ENCODE data around the gene EFHC1.

Gene EFHC1

DNA sequence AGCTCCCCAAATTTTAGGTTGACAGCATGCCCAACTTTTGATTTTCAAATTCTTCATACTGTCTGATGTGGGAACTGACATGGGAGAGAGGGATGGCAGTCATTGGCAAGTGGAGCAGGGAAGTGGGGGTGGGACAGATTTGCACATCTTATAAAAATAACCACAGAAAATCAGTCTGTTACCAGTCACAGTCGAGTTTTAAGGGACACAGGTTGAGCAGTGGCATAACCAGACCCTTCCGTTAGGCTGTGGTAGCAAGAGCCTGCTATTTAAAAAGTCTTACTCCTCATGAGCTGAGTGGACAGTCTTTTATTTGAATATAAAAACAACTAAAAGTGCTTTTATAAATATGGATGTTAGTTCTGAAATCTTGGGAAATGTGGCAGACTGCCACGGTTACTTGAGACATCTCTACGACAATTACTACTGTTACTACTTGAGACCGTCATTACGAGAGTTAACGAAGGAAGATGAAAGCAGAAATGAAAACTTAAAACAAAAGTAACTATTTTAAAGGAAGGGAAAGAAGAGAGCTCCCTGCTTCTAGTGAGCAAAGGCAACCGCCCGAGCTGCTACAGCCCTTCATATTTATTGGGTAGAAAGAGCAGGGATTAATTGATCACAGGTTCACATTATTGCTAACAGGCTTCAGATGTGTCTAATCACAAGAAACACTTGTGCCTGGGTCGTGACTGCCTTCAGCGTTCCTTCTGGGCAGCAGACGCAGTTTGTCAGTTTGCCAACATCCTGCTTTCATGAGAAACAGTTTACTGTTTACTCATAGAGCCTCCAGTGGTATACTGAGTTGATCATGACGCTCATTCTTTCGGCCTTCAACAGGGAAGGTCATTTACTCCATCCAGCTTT lies 71.3 kb downstream of the EFHC1 start:
- Histone ChIP-seq H3K36me3 (ENCODE audit: low read depth) (peaks cover 17% of the 10 kb centered on the region), H3K27me3 (ENCODE audit: insufficient read depth, poor library complexity, severe bottlenecking) (no peaks in the 10 kb centered on the region), H3K9me3 (ENCODE audit: severe bottlenecking) (no peaks in the 10 kb centered on the region), H3K27ac (ENCODE audit: poor library complexity, severe bottlenecking) (no peak overlapping the region), H3K4me1 (ENCODE audit: insufficient read depth, poor library complexity, severe bottlenecking) (no peaks in the 10 kb centered on the region), H3K4me3 (ENCODE audit: severe bottlenecking) (no peak overlapping the region)
- TF ChIP-seq, protein P1, sequence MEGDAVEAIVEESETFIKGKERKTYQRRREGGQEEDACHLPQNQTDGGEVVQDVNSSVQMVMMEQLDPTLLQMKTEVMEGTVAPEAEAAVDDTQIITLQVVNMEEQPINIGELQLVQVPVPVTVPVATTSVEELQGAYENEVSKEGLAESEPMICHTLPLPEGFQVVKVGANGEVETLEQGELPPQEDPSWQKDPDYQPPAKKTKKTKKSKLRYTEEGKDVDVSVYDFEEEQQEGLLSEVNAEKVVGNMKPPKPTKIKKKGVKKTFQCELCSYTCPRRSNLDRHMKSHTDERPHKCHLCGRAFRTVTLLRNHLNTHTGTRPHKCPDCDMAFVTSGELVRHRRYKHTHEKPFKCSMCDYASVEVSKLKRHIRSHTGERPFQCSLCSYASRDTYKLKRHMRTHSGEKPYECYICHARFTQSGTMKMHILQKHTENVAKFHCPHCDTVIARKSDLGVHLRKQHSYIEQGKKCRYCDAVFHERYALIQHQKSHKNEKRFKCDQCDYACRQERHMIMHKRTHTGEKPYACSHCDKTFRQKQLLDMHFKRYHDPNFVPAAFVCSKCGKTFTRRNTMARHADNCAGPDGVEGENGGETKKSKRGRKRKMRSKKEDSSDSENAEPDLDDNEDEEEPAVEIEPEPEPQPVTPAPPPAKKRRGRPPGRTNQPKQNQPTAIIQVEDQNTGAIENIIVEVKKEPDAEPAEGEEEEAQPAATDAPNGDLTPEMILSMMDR (IDR thresholded peaks at IDR 0.05; ENCODE audit: poor library complexity, severe bottlenecking): no peak
- DNase-seq (ENCODE audit: low spot score): no peak
- no peak for ATAC-seq (ENCODE audit: low read depth)

DNA sequence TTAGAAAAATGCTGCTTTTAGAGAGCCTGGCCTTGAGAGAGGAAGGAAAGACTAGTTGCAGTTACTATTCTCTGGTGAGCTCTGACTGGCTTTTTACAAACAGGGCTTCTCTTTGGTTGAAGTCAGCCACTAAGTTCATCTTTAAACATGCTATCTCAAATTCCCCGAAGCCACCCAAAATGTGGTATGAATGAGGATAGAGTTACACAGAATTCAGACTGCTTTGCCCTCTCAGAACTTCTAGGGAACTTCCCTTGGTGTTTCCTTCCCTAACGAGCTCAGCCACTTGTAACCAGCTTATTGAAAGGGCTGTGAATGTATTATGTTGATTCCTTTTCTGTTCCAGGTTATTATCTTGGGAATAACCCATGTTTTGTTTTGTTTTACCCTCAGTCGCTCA lies 73.5 kb downstream of the EFHC1 start:
- Histone ChIP-seq H3K27ac (ENCODE audit: poor library complexity, severe bottlenecking) (no peak overlapping the region), H3K4me3 (ENCODE audit: severe bottlenecking) (no peak overlapping the region), H3K4me1 (ENCODE audit: insufficient read depth, poor library complexity, severe bottlenecking) (no peaks in the 10 kb centered on the region), H3K36me3 (ENCODE audit: low read depth) (peaks cover 23% of the 10 kb centered on the region), H3K9me3 (ENCODE audit: severe bottlenecking) (no peaks in the 10 kb centered on the region), H3K27me3 (ENCODE audit: insufficient read depth, poor library complexity, severe bottlenecking) (no peaks in the 10 kb centered on the region)
- ATAC-seq (ENCODE audit: low read depth) (no peak), DNase-seq (ENCODE audit: low spot score) (no peak)
- TF ChIP-seq, protein P1 (IDR thresholded peaks at IDR 0.05; ENCODE audit: poor library complexity, severe bottlenecking): no peak

DNA sequence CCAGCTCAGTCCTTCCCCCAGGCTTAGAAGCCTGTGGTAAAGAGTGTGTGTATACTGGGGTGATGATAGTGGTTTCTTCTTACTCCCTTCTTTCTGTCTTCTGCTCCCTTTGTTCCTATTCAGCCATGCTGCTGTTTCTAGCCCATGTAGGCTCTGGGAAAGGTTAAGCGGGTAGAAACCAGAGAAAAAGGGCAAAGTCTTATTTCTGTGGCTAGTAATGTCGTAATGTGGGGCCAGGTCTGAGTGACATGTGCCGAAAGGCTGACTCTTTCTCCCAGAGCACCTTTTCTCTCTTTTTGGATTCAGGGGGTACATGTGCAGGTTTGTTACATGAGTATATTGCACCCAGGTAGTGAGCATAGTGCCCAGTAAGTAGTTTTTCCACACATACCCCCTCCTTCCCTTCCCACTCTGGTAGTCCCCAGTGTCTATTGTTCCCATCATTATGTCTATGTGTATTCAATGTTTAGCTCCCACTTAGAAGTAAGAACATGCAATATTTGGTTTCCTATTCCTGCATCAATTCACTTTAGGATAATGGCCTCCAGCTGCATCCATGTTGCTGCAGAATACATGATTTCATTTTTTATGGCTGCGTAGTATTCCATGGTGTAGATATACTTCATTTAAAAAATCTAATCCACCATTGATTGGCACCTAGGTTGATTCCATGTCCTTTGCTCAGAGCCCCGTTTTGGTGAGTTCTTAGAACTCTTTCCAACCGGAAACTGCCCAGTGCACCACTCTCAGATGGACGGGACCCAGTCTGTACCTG lies 74.3 kb downstream of the EFHC1 start:
- no peak overlapping the region for H3K4me3 ChIP-seq (ENCODE audit: severe bottlenecking)
- H3K36me3 ChIP-seq (ENCODE audit: low read depth): peaks cover 20% of the 10 kb centered on the region
- no peak for DNase-seq (ENCODE audit: low spot score)
- no peak for ATAC-seq (ENCODE audit: low read depth)
- H3K9me3 ChIP-seq (ENCODE audit: severe bottlenecking): no peaks in the 10 kb centered on the region
- H3K27me3 ChIP-seq (ENCODE audit: insufficient read depth, poor library complexity, severe bottlenecking): no peaks in the 10 kb centered on the region
- H3K27ac ChIP-seq (ENCODE audit: poor library complexity, severe bottlenecking): no peak overlapping the region
- peaks cover 5% of the 10 kb centered on the region for H3K4me1 ChIP-seq (ENCODE audit: insufficient read depth, poor library complexity, severe bottlenecking)
- TF ChIP-seq, protein P1 (IDR thresholded peaks at IDR 0.05; ENCODE audit: poor library complexity, severe bottlenecking): no peak

DNA sequence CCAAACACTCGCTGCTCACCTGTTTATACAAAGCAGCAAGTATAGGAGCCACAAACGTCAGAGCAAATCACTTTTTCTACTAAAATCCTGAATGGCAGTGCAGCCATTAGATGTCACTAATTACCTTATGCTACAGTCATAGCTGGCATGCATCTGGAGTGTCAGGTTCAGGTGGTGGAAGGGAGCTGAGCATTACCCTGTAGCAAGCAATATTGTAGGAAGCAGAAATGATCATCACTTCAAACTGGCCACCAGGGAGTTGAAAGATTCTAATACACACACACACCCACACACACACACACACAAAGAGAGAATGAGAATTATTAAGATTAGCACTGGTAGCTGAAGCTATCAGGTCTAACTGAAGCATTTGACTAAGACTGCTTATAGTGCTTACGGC lies 75.8 kb downstream of the EFHC1 start:
- Histone ChIP-seq H3K4me1 (ENCODE audit: insufficient read depth, poor library complexity, severe bottlenecking) (peaks cover 7% of the 10 kb centered on the region), H3K4me3 (ENCODE audit: severe bottlenecking) (no peak overlapping the region), H3K27ac (ENCODE audit: poor library complexity, severe bottlenecking) (no peak overlapping the region), H3K9me3 (ENCODE audit: severe bottlenecking) (no peaks in the 10 kb centered on the region), H3K27me3 (ENCODE audit: insufficient read depth, poor library complexity, severe bottlenecking) (no peaks in the 10 kb centered on the region), H3K36me3 (ENCODE audit: low read depth) (peaks cover 16% of the 10 kb centered on the region)
- DNase-seq (ENCODE audit: low spot score) (no peak), ATAC-seq (ENCODE audit: low read depth) (0 out of 3 replicates have a peak, but pooled peaks have one; percentile 12)
- TF ChIP-seq, protein P1 (IDR thresholded peaks at IDR 0.05; ENCODE audit: poor library complexity, severe bottlenecking): no peak

All from RWPE2 (cell line).